Sigmoid colon (tissue), 3 donors: ENCODE measurements around the gene MNAT1.

Experiments
- POLR2A ChIP-seq, 2 donors: fragments of 450-650 bp; IDR thresholded peaks; one replicate each; pipeline ENCODE4 v1.6.1; 2016; ENCODE audit warnings: antibody characterized with exemption in 2 of 2, mild to moderate bottlenecking in 2 of 2, moderate library complexity in 2 of 2
- TF ChIP-seq, protein P1 (sequence below), 4 experiments: fragments of 450-650 bp in 3 of 4; fragments of 200-600 bp in 1 of 4; IDR thresholded peaks; one replicate each; pipeline ENCODE4 v1.5.1; 2016 to 2019; ENCODE audit warnings: antibody characterized with exemption in 4 of 4, mild to moderate bottlenecking in 3 of 4, moderate library complexity in 2 of 4

DNA sequence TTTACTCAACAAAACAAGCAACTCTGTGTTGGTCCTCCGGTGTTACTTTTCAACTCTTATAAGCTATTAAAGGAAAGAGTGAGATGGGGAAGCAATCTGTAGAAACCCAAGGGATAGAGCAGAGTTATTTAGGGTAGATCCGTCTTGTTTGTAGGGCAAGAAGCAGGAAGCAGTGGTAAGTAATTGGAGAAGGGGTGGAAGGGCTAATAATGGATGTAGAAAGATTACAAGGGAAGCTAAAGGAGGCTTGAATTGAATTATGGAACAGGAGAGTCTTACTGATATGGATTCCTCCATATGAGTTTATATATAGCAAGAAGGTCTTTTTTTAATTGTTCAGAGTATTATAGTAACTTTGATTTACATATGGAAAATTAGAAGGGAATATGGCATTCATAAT is 72.7 kb downstream of the MNAT1 start:
- TF ChIP-seq, protein P1, sequence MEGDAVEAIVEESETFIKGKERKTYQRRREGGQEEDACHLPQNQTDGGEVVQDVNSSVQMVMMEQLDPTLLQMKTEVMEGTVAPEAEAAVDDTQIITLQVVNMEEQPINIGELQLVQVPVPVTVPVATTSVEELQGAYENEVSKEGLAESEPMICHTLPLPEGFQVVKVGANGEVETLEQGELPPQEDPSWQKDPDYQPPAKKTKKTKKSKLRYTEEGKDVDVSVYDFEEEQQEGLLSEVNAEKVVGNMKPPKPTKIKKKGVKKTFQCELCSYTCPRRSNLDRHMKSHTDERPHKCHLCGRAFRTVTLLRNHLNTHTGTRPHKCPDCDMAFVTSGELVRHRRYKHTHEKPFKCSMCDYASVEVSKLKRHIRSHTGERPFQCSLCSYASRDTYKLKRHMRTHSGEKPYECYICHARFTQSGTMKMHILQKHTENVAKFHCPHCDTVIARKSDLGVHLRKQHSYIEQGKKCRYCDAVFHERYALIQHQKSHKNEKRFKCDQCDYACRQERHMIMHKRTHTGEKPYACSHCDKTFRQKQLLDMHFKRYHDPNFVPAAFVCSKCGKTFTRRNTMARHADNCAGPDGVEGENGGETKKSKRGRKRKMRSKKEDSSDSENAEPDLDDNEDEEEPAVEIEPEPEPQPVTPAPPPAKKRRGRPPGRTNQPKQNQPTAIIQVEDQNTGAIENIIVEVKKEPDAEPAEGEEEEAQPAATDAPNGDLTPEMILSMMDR (IDR thresholded peaks at IDR 0.05): no peak
- no peak for TF ChIP-seq POLR2A (IDR thresholded peaks at IDR 0.05)
